Muscle of back (tissue), 11 donors: Measurements from ENCODE around the gene KIZ. TPM values are rescaled to one million over a fixed set of nuclear protein-coding genes. Genes with fewer than 3 reads are reported as not detected.

Source experiments
- DNase-seq, 3 donors: peaks; one replicate each; pipeline versions ENCODE4 v3.0.0 to v3.0.0-alpha.2; 2013
- polyA plus RNA-seq, 10 donors: library from polyadenylated mRNA; unstranded; fragments of 120-200 nt; gene quantifications; one replicate each; pipeline ENCODE4 v1.2.1, GENCODE V29; 2013; ENCODE audit not compliant: insufficient read length in 10 of 10

The KIZ gene
- polyA plus RNA-seq, 10 donors = 13.1 to 19.8 (median 15.9) TPM

GRCh38 chr20:21103582-21104465 lies 22.1 kb upstream of the KIZ start:
- DNase-seq = no peak

- no peak for DNase-seq
Observed at GRCh38 chr20:21104466-21104761, 21.5 kb upstream of the KIZ start.

- no peak for DNase-seq
Observed at GRCh38 chr20:21104921-21105320, 21.0 kb upstream of the KIZ start.

GRCh38 chr20:21105429-21106170 lies 20.3 kb upstream of the KIZ start:
- DNase-seq = no peak

- DNase-seq = peak in 1 of 3 donors; percentile 21
Observed at GRCh38 chr20:21106171-21107017, 19.5 kb upstream of the KIZ start, which contains the start of gene LINC00237. TSS of gene LINC00237 (minus strand) at chr20:21106358.

- DNase-seq = no peak
Observed at GRCh38 chr20:21109144-21109543, 16.7 kb upstream of the KIZ start.

GRCh38 chr20:21110811-21111210 lies 15.1 kb upstream of the KIZ start:
- DNase-seq = no peak

GRCh38 chr20:21111416-21111815 lies 14.5 kb upstream of the KIZ start:
- DNase-seq = no peak

- no peak for DNase-seq
Observed at GRCh38 chr20:21113697-21114096, 12.2 kb upstream of the KIZ start.

GRCh38 chr20:21114584-21114983 lies 11.3 kb upstream of the KIZ start:
- DNase-seq = no peak

GRCh38 chr20:21117521-21117920 lies 8.4 kb upstream of the KIZ start:
- DNase-seq = no peak

- no peak for DNase-seq
Observed at GRCh38 chr20:21118138-21118537, 7.7 kb upstream of the KIZ start.

GRCh38 chr20:21118782-21119181 lies 7.1 kb upstream of the KIZ start:
- no peak for DNase-seq

- DNase-seq = no peak
Observed at GRCh38 chr20:21124190-21124589, 1.7 kb upstream of the KIZ start.

- DNase-seq = no peak
Observed at GRCh38 chr20:21125072-21125848, 622 bp upstream of the KIZ start.

GRCh38 chr20:21126581-21126870 lies 644 bp downstream of the KIZ start:
- peak in 1 of 3 donors; percentile 28 for DNase-seq

- DNase-seq = no peak
Observed at GRCh38 chr20:21127201-21127981, 1.5 kb downstream of the KIZ start.

GRCh38 chr20:21129861-21130260 lies 4.0 kb downstream of the KIZ start:
- DNase-seq = no peak

- DNase-seq = no peak
Observed at GRCh38 chr20:21133404-21133803, 7.5 kb downstream of the KIZ start.

GRCh38 chr20:21133917-21134622 lies 8.2 kb downstream of the KIZ start:
- no peak for DNase-seq
